Stomach (tissue), 4 donors: ENCODE measurements around the gene CAMK1.

ENCODE experiments used
- CTCF ChIP-seq, 7 experiments: fragments of 450-650 bp in 4 of 7; fragments of 200-600 bp in 3 of 7; sonication (generic) in 3 of 7; IDR thresholded peaks; one replicate each; pipeline ENCODE4 v1.5.1; 2016 to 2019; ENCODE audit warnings: antibody characterized with exemption in 7 of 7, control low read depth in 2 of 7, mild to moderate bottlenecking in 1 of 7
- EP300 ChIP-seq: sonication (generic); formaldehyde crosslinking; IDR thresholded peaks from one replicate; pipeline ENCODE4 v1.6.1; 2017; ENCODE audit warnings: antibody characterized with exemption
- POLR2A ChIP-seq, 4 donors: fragments of 450-650 bp; IDR thresholded peaks; one replicate each; pipeline ENCODE4 v1.6.1; 2016; ENCODE audit warnings: antibody characterized with exemption in 4 of 4, control low read depth in 2 of 4, mild to moderate bottlenecking in 1 of 4, moderate library complexity in 1 of 4
- POLR2AphosphoS5 ChIP-seq, 3 donors: sonication (generic); formaldehyde crosslinking; IDR thresholded peaks; one replicate each; pipeline ENCODE4 v1.6.1; 2016; ENCODE audit warnings: antibody characterized with exemption in 3 of 3

- TF ChIP-seq CTCF (IDR thresholded peaks at IDR 0.05) (no peak), POLR2A (IDR thresholded peaks at IDR 0.05) (no peak), POLR2AphosphoS5 (IDR thresholded peaks at IDR 0.05) (no peak), EP300 (no peak)
Measured at GRCh38 chr3:9732740-9733115, 37.0 kb downstream of the CAMK1 start.
